ENCODE data around the gene ONECUT1. TPM values are rescaled to one million over a fixed set of nuclear protein-coding genes. Genes with fewer than 3 reads are reported as not detected.

The ONECUT1 gene
- total RNA-seq, 1 donor from 2014 or later, result 0.69 TPM

DNA sequence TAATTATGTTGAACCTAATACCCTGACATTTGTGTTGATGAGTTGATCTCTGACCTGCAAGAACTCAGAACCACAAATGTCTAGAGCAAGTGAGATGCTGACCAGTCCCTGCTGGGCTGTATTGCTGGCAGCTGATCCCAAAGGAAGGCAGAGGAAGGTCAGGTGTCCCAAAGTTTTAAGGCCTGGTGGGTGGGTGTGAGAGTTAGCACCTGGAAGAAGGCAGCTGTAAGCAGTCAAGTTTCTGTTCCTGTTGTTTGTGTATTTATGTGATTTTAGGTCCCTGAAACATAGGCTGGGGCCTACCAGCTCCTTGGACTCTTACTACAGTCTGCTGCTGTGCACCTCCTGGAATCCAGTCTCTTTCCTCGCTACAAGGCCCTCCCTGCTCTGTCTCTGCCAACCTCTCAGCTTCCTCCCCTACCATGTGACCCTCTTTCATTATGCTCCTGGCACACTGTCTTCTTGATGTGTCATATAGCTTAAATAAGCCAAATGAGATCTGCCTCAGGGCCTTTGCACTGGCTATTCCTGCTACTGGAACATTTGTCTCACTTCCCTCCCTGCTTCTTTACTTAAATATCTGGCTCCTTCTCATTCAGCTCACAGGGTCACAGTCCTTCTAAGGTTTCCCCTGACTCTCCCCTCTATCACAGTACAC lies 80.0 kb downstream of the ONECUT1 start:
- no peaks in the 10 kb centered on the region for H3K9me3 Mint-ChIP-seq (ENCODE audit: unreplicated experiment)
- no peak overlapping the region for H3K4me3 Mint-ChIP-seq (ENCODE audit: unreplicated experiment)
- TF ChIP-seq, protein P1, sequence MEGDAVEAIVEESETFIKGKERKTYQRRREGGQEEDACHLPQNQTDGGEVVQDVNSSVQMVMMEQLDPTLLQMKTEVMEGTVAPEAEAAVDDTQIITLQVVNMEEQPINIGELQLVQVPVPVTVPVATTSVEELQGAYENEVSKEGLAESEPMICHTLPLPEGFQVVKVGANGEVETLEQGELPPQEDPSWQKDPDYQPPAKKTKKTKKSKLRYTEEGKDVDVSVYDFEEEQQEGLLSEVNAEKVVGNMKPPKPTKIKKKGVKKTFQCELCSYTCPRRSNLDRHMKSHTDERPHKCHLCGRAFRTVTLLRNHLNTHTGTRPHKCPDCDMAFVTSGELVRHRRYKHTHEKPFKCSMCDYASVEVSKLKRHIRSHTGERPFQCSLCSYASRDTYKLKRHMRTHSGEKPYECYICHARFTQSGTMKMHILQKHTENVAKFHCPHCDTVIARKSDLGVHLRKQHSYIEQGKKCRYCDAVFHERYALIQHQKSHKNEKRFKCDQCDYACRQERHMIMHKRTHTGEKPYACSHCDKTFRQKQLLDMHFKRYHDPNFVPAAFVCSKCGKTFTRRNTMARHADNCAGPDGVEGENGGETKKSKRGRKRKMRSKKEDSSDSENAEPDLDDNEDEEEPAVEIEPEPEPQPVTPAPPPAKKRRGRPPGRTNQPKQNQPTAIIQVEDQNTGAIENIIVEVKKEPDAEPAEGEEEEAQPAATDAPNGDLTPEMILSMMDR (IDR thresholded peaks at IDR 0.05; ENCODE audit: unreplicated experiment), result no peak
- H3K4me1 Mint-ChIP-seq (ENCODE audit: unreplicated experiment), result peaks cover 3% of the 10 kb centered on the region
- no peak for DNase-seq (ENCODE audit: low spot score)
- no peaks in the 10 kb centered on the region for H3K36me3 Mint-ChIP-seq (ENCODE audit: low read depth, unreplicated experiment)
- peaks cover 3% of the 10 kb centered on the region for H3K27me3 Mint-ChIP-seq (ENCODE audit: unreplicated experiment)
- no peak overlapping the region for H3K27ac Mint-ChIP-seq (ENCODE audit: unreplicated experiment)

GRCh38 chr15:52709187-52709981 lies 80.8 kb downstream of the ONECUT1 start:
- TF ChIP-seq, protein P1 (IDR thresholded peaks at IDR 0.05; ENCODE audit: unreplicated experiment), result no peak
- H3K36me3 Mint-ChIP-seq (ENCODE audit: low read depth, unreplicated experiment), result no peaks in the 10 kb centered on the region
- no peaks in the 10 kb centered on the region for H3K9me3 Mint-ChIP-seq (ENCODE audit: unreplicated experiment)
- DNase-seq (ENCODE audit: low spot score), result peak; percentile 12
- no peak overlapping the region for H3K4me3 Mint-ChIP-seq (ENCODE audit: unreplicated experiment)
- H3K27me3 Mint-ChIP-seq (ENCODE audit: unreplicated experiment), result peaks cover 3% of the 10 kb centered on the region
- H3K4me1 Mint-ChIP-seq (ENCODE audit: unreplicated experiment), result peaks cover 3% of the 10 kb centered on the region
- no peak overlapping the region for H3K27ac Mint-ChIP-seq (ENCODE audit: unreplicated experiment)

Other genes starting within 250 kb of the ONECUT1 start
- 220 TPM for gene ARPP19, start 221.3 kb downstream of the ONECUT1 start, total RNA-seq (ENCODE audit: unreplicated experiment)
- gene ATOSA, start 110.9 kb downstream of the ONECUT1 start, total RNA-seq (ENCODE audit: unreplicated experiment), result 24.6 TPM

Measured in endothelial cell (in vitro differentiated cells).